Transverse colon (tissue), 4 donors: ENCODE results near the gene GLI3. TPM values are rescaled to one million over a fixed set of nuclear protein-coding genes. Genes with fewer than 3 reads are reported as not detected.

Experiments
- DNase-seq: peaks from one replicate; pipeline ENCODE4 v3.0.0-alpha.2; 2019
- H3K27ac ChIP-seq, 4 donors: fragments of 200-600 bp; sonication (generic); 2 replicates each; pipeline ENCODE4 v1.5.1; 2016 to 2018; ENCODE audit warnings: inconsistent platforms in 4 of 4
- H3K27me3 ChIP-seq: fragments of 200-600 bp; sonication (generic); 2 replicates; pipeline ENCODE4 v1.5.1; 2017; ENCODE audit warnings: inconsistent platforms
- H3K36me3 ChIP-seq, 4 donors: fragments of 200-600 bp; sonication (generic); 2 replicates each; pipeline ENCODE4 v1.5.1; 2017 to 2019; ENCODE audit warnings: inconsistent platforms in 4 of 4
- H3K4me1 ChIP-seq, 4 donors: fragments of 200-600 bp; sonication (generic); 2 replicates each; pipeline ENCODE4 v1.5.1; 2017 to 2020; ENCODE audit warnings: inconsistent platforms in 4 of 4
- H3K4me3 ChIP-seq, 4 donors: fragments of 200-600 bp; sonication (generic); 1 replicate in 1 of 4; 2 replicates in 3 of 4; pipeline versions ENCODE4 v1.5.1 to v1.6.1; 2017 to 2019; ENCODE audit warnings: inconsistent platforms in 4 of 4
- H3K9me3 ChIP-seq, 2 donors: fragments of 200-600 bp; sonication (generic); 2 replicates each; pipeline ENCODE4 v1.5.1; 2017 to 2019; ENCODE audit warnings: inconsistent platforms in 2 of 2
- EP300 ChIP-seq: sonication (generic); formaldehyde crosslinking; IDR thresholded peaks from one replicate; pipeline ENCODE4 v1.6.1; 2017; ENCODE audit warnings: antibody characterized with exemption, low read depth
- POLR2A ChIP-seq: fragments of 450-650 bp; IDR thresholded peaks from one replicate; pipeline ENCODE4 v1.6.1; 2016; ENCODE audit warnings: antibody characterized with exemption, mild to moderate bottlenecking, moderate library complexity
- POLR2AphosphoS5 ChIP-seq, 3 donors: sonication (generic); formaldehyde crosslinking; IDR thresholded peaks; one replicate each; pipeline ENCODE4 v1.6.1; 2016; ENCODE audit warnings: antibody characterized with exemption in 3 of 3
- WGBS, 2 donors: methylation state at CpG; one replicate each; pipeline ENCODE4 v1.1.5; 2018; ENCODE audit warnings: low coverage in 1 of 2; 5-methylcytosine and 5-hydroxymethylcytosine counted together
- in situ Hi-C, 4 donors: fragments of 200-750 bp; cut with MboI; loops; one replicate each; pipeline versions ENCODE4 v1.15.0 to v1.15.1; 2017; ENCODE audit warnings: low sequenced_read_pairs in 3 of 4, low pct_ligation_motif_present in 1 of 4, low pct_unique_long_range_greater_than_20kb in 1 of 4
- intact Hi-C: fragments of 100-400 bp; cut with DNase I; formaldehyde crosslinking; loops from one replicate; pipeline ENCODE4 v1.15.1; 2023; ENCODE audit warnings: low total_unique reads
- total RNA-seq, 4 donors: library from RNA; depleted of rRNA; stranded (reverse); fragments of >200 nt; gene quantifications; one replicate each; pipeline ENCODE4 v1.1.0, GENCODE V29; 2016
- TF ChIP-seq, protein P1 (sequence below), 5 experiments: fragments of 200-600 bp in 3 of 5; fragments of 450-650 bp in 2 of 5; sonication (generic) in 3 of 5; IDR thresholded peaks; 1 replicate in 2 of 5; 2 replicates in 3 of 5; pipeline ENCODE4 v1.5.1; 2016 to 2017; ENCODE audit warnings: antibody characterized with exemption in 5 of 5, inconsistent platforms in 3 of 5, mild to moderate bottlenecking in 2 of 5, moderate library complexity in 1 of 5

GLI3 gene
- total RNA-seq, 4 donors from 2014 or later, result 3.7 to 41.1 (median 5.3) TPM

DNA sequence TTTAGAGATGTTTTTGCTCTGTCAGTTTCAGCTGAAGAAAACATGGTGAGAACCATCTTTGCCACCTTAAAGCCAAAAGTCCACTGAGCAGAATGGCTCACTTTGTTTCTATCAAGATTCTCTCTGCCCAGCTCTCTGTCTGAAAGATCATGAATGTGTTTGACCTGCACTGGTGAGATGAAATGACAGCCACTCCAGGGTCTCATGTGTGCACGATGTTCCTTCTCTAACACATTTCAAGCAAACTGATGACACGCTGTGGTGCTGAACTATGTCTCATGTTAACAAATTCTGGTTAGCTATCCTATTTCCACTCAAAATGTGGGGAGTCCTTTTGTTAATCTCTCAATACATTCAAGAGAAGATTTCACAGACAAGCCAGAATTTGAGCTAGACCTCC, 260.6 kb downstream of the GLI3 start:
- in situ Hi-C loops, result loop anchor here in 1 of 4 donors (25.0 kb wide), 2 partner anchors 261 to 711 kb away; partner anchors contain the start of gene GLI3
- TF ChIP-seq, protein P1, sequence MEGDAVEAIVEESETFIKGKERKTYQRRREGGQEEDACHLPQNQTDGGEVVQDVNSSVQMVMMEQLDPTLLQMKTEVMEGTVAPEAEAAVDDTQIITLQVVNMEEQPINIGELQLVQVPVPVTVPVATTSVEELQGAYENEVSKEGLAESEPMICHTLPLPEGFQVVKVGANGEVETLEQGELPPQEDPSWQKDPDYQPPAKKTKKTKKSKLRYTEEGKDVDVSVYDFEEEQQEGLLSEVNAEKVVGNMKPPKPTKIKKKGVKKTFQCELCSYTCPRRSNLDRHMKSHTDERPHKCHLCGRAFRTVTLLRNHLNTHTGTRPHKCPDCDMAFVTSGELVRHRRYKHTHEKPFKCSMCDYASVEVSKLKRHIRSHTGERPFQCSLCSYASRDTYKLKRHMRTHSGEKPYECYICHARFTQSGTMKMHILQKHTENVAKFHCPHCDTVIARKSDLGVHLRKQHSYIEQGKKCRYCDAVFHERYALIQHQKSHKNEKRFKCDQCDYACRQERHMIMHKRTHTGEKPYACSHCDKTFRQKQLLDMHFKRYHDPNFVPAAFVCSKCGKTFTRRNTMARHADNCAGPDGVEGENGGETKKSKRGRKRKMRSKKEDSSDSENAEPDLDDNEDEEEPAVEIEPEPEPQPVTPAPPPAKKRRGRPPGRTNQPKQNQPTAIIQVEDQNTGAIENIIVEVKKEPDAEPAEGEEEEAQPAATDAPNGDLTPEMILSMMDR (IDR thresholded peaks at IDR 0.05), result no peak
- TF ChIP-seq EP300, result no peak
- Histone ChIP-seq H3K4me3 (no peak overlapping the region), H3K4me1 (peaks cover 0 to 24% (median 8%) of the 10 kb centered on the region in 4 donors), H3K27me3 (no peaks in the 10 kb centered on the region), H3K36me3 (no peaks in the 10 kb centered on the region), H3K27ac (no peak overlapping the region), H3K9me3 (no peaks in the 10 kb centered on the region)
- no peak for DNase-seq
- 80 to 87% methylated on average over 2 of the region's 2 CpGs for WGBS, 2 donors
- intact Hi-C loops, result loop anchor here (10.0 kb wide), 1 partner anchor 258 kb away; the partner anchor contains the start of gene GLI3

DNA sequence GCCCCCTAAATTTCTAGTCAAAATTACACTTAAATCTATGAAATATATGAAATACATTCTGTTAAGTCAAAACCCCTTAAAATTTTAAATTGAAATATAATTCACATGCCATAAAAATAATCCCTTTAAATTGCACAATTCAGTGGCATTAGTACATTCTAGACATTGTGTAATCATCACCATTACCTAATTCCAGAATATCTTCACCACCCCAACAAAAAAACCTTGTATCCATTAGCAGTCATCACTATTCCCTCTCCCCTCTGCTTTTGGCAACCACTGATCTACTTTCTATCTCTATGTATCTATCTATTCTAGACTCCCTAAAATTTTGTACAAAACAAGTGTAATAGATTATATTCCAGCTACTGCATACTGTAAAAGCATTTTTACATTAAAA, 261.2 kb downstream of the GLI3 start:
- in situ Hi-C loops, result loop anchor here in 1 of 4 donors (25.0 kb wide), 2 partner anchors 261 to 711 kb away; partner anchors contain the start of gene GLI3
- H3K4me1 ChIP-seq, result peaks cover 0 to 22% (median 8%) of the 10 kb centered on the region in 4 donors
- TF ChIP-seq EP300 (no peak), POLR2AphosphoS5 (IDR thresholded peaks at IDR 0.05) (no peak), POLR2A (no peak)
- TF ChIP-seq, protein P1 (IDR thresholded peaks at IDR 0.05), result no peak
- no peaks in the 10 kb centered on the region for H3K36me3 ChIP-seq
- H3K27me3 ChIP-seq, result no peaks in the 10 kb centered on the region
- intact Hi-C loops, result loop anchor here (10.0 kb wide), 1 partner anchor 259 kb away; the partner anchor contains the start of gene GLI3
- H3K4me3 ChIP-seq, result no peak overlapping the region
- no peaks in the 10 kb centered on the region for H3K9me3 ChIP-seq
- H3K27ac ChIP-seq, result no peak overlapping the region
- no peak for DNase-seq

DNA sequence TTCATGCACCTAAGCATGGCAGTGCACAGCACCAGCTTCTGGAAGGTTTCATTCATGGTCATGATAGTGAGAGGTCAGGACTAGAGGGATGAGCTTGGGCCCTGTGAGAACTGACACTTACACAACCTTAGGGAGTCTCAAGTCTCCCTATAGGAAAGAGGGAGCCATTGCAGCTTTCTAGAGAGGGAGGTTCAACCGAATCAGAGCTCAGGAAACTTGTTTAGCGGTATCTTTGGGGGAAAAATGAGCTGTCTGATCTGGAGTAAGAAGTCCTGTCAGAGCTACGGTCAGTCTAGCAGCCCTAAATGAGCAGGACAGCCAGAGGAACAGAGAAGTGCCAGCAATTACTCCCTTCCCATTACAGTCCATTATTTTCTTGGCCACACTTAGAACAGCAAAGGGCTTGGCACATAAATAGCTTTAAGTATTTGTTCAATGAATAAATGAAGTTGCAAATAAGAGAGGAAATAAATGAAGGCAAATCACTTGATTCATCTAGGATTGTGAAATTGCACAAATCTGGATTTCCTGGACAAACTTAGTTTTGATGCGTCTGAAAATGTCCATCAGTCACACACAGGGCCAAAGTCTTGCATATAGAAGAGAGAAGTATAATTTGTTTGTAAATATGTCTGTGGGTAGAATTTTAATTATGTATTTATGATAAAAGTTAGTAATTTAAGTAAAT, 262.0 kb downstream of the GLI3 start:
- H3K4me3 ChIP-seq, result no peak overlapping the region
- no peak overlapping the region for H3K27ac ChIP-seq
- WGBS, 2 donors, result 63 to 75% methylated on average over 4 of the region's 4 CpGs
- H3K4me1 ChIP-seq, result peaks cover 0 to 18% (median 8%) of the 10 kb centered on the region in 4 donors
- no peaks in the 10 kb centered on the region for H3K27me3 ChIP-seq
- in situ Hi-C loops, result loop anchor here in 2 of 4 donors (25.0 kb wide), 2 partner anchors 262 to 712 kb away; partner anchors contain the start of gene GLI3 (in 1 of the 2)
- H3K36me3 ChIP-seq, result no peaks in the 10 kb centered on the region
- no peak for TF ChIP-seq POLR2A
- TF ChIP-seq, protein P1 (IDR thresholded peaks at IDR 0.05), result no peak
- no peak for TF ChIP-seq EP300
- no peak for TF ChIP-seq POLR2AphosphoS5 (IDR thresholded peaks at IDR 0.05)
- intact Hi-C loops, result loop anchor here (10.0 kb wide), 1 partner anchor 260 kb away; the partner anchor contains the start of gene GLI3
- DNase-seq, result no peak
- H3K9me3 ChIP-seq, result no peaks in the 10 kb centered on the region

DNA sequence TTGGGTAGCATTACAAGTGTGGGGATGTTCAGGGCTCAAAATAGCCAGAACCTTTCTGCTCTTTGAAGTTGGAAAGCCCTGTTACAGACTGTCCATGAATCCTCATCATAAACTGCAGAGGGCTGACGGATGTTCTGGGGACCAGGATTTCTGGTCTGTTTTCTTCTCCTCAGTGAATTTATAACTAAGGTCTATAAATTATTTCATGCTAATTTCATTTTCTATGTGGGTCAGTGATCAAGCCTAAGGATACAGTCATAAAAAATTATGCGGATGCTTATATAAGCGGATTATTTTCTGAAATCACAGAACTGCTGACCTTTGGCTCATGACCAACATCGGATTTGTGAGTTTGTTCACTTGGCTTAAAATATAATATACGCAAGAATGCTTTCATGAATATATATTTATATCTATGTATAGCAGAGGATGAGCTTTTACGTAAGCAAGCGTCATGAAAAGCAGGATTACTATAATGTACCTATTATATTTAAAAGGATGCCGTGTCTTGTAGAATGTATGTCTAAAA, 263.7 kb downstream of the GLI3 start:
- Histone ChIP-seq H3K4me1 (peaks cover 0 to 8% (median 2%) of the 10 kb centered on the region in 4 donors), H3K4me3 (no peak overlapping the region), H3K9me3 (no peaks in the 10 kb centered on the region), H3K27me3 (no peaks in the 10 kb centered on the region), H3K36me3 (no peaks in the 10 kb centered on the region), H3K27ac (no peak overlapping the region)
- DNase-seq, result no peak
- TF ChIP-seq POLR2AphosphoS5 (IDR thresholded peaks at IDR 0.05), result no peak
- TF ChIP-seq, protein P1 (IDR thresholded peaks at IDR 0.05), result no peak
- no peak for TF ChIP-seq EP300
- TF ChIP-seq POLR2A, result no peak
- 83 to 91% methylated on average over 8 of the region's 8 CpGs for WGBS, 2 donors
- intact Hi-C loops, result loop anchor here (10.0 kb wide), 1 partner anchor 262 kb away; the partner anchor contains the start of gene GLI3
- in situ Hi-C loops, result loop anchor here in 1 of 4 donors (25.0 kb wide), 1 partner anchor 714 kb away; no protein-coding TSS in a partner anchor
